ENCODE results near the gene PTGFRN.
"Not testable (repeated sequence)": the region's sequence is repeated elsewhere in the genome, so short reads cannot be mapped to it uniquely, and the experiment has no call there.

Gene PTGFRN

GRCh38 chr1:116923421-116923820, 13.7 kb downstream of the PTGFRN start:
- peaks cover 11 to 29% of the 10 kb centered on the region in 2 donors for H3K4me1 ChIP-seq (ENCODE audit: control insufficient read depth in 2 of 2, insufficient read depth in 2 of 2, low read length in 2 of 2)
- H3K4me3 ChIP-seq (ENCODE audit: low read length in 2 of 2) = no peak overlapping the region
- no peaks in the 10 kb centered on the region for H3K9me3 ChIP-seq (ENCODE audit: control insufficient read depth in 2 of 2, low read length in 2 of 2)
- no peak overlapping the region for H3K9ac ChIP-seq (ENCODE audit: low read depth in 1 of 2, low read length in 2 of 2)
- H3K27ac ChIP-seq (ENCODE audit: low read depth in 2 of 2, low read length in 2 of 2) = no peak overlapping the region
- no peaks in the 10 kb centered on the region for H3K36me3 ChIP-seq (ENCODE audit: control insufficient read depth in 2 of 2, insufficient read depth in 2 of 2, low read length in 2 of 2)
- no peaks in the 10 kb centered on the region for H3K27me3 ChIP-seq (ENCODE audit: control insufficient read depth in 2 of 2, insufficient read depth in 2 of 2, low read length in 2 of 2)

GRCh38 chr1:116927049-116927798, 17.5 kb downstream of the PTGFRN start:
- Histone ChIP-seq H3K4me3 (ENCODE audit: low read length in 2 of 2) (no peak overlapping the region), H3K9ac (ENCODE audit: low read depth in 1 of 2, low read length in 2 of 2) (no peak overlapping the region), H3K27me3 (ENCODE audit: control insufficient read depth in 2 of 2, insufficient read depth in 2 of 2, low read length in 2 of 2) (no peaks in the 10 kb centered on the region), H3K36me3 (ENCODE audit: control insufficient read depth in 2 of 2, insufficient read depth in 2 of 2, low read length in 2 of 2) (no peaks in the 10 kb centered on the region), H3K9me3 (ENCODE audit: control insufficient read depth in 2 of 2, low read length in 2 of 2) (no peaks in the 10 kb centered on the region), H3K27ac (ENCODE audit: low read depth in 2 of 2, low read length in 2 of 2) (peak overlapping the region in 1 of 2 donors; percentile 32), H3K4me1 (ENCODE audit: control insufficient read depth in 2 of 2, insufficient read depth in 2 of 2, low read length in 2 of 2) (peaks cover 0 to 2% of the 10 kb centered on the region in 2 donors)

GRCh38 chr1:116929961-116930592, 20.4 kb downstream of the PTGFRN start:
- no peak overlapping the region for H3K27ac ChIP-seq (ENCODE audit: low read depth in 2 of 2, low read length in 2 of 2)
- no peaks in the 10 kb centered on the region for H3K27me3 ChIP-seq (ENCODE audit: control insufficient read depth in 2 of 2, insufficient read depth in 2 of 2, low read length in 2 of 2)
- H3K9me3 ChIP-seq (ENCODE audit: control insufficient read depth in 2 of 2, low read length in 2 of 2) = no peaks in the 10 kb centered on the region
- H3K4me3 ChIP-seq (ENCODE audit: low read length in 2 of 2) = no peak overlapping the region
- H3K9ac ChIP-seq (ENCODE audit: low read depth in 1 of 2, low read length in 2 of 2) = no peak overlapping the region
- H3K36me3 ChIP-seq (ENCODE audit: control insufficient read depth in 2 of 2, insufficient read depth in 2 of 2, low read length in 2 of 2) = no peaks in the 10 kb centered on the region
- H3K4me1 ChIP-seq (ENCODE audit: control insufficient read depth in 2 of 2, insufficient read depth in 2 of 2, low read length in 2 of 2) = peaks cover 0 to 2% of the 10 kb centered on the region in 2 donors

GRCh38 chr1:116931016-116931918, 21.6 kb downstream of the PTGFRN start:
- no peaks in the 10 kb centered on the region for H3K9me3 ChIP-seq (ENCODE audit: control insufficient read depth in 2 of 2, low read length in 2 of 2)
- no peak overlapping the region for H3K4me3 ChIP-seq (ENCODE audit: low read length in 2 of 2)
- H3K36me3 ChIP-seq (ENCODE audit: control insufficient read depth in 2 of 2, insufficient read depth in 2 of 2, low read length in 2 of 2) = no peaks in the 10 kb centered on the region
- no peak overlapping the region for H3K27ac ChIP-seq (ENCODE audit: low read depth in 2 of 2, low read length in 2 of 2)
- no peak overlapping the region for H3K9ac ChIP-seq (ENCODE audit: low read depth in 1 of 2, low read length in 2 of 2)
- H3K27me3 ChIP-seq (ENCODE audit: control insufficient read depth in 2 of 2, insufficient read depth in 2 of 2, low read length in 2 of 2) = no peaks in the 10 kb centered on the region
- no peaks in the 10 kb centered on the region for H3K4me1 ChIP-seq (ENCODE audit: control insufficient read depth in 2 of 2, insufficient read depth in 2 of 2, low read length in 2 of 2)

GRCh38 chr1:116933606-116934515, 24.1 kb downstream of the PTGFRN start:
- no peak overlapping the region for H3K9ac ChIP-seq (ENCODE audit: low read depth in 1 of 2, low read length in 2 of 2)
- no peaks in the 10 kb centered on the region for H3K36me3 ChIP-seq (ENCODE audit: control insufficient read depth in 2 of 2, insufficient read depth in 2 of 2, low read length in 2 of 2)
- peaks cover 0 to 1% of the 10 kb centered on the region in 2 donors for H3K4me1 ChIP-seq (ENCODE audit: control insufficient read depth in 2 of 2, insufficient read depth in 2 of 2, low read length in 2 of 2)
- no peak overlapping the region for H3K27ac ChIP-seq (ENCODE audit: low read depth in 2 of 2, low read length in 2 of 2)
- no peak overlapping the region for H3K4me3 ChIP-seq (ENCODE audit: low read length in 2 of 2)
- no peaks in the 10 kb centered on the region for H3K27me3 ChIP-seq (ENCODE audit: control insufficient read depth in 2 of 2, insufficient read depth in 2 of 2, low read length in 2 of 2)
- no peaks in the 10 kb centered on the region for H3K9me3 ChIP-seq (ENCODE audit: control insufficient read depth in 2 of 2, low read length in 2 of 2)

GRCh38 chr1:116934586-116935207, 25.0 kb downstream of the PTGFRN start:
- Histone ChIP-seq H3K4me3 (ENCODE audit: low read length in 2 of 2) (no peak overlapping the region), H3K27me3 (ENCODE audit: control insufficient read depth in 2 of 2, insufficient read depth in 2 of 2, low read length in 2 of 2) (no peaks in the 10 kb centered on the region), H3K27ac (ENCODE audit: low read depth in 2 of 2, low read length in 2 of 2) (no peak overlapping the region), H3K4me1 (ENCODE audit: control insufficient read depth in 2 of 2, insufficient read depth in 2 of 2, low read length in 2 of 2) (peaks cover 0 to 7% of the 10 kb centered on the region in 2 donors), H3K36me3 (ENCODE audit: control insufficient read depth in 2 of 2, insufficient read depth in 2 of 2, low read length in 2 of 2) (no peaks in the 10 kb centered on the region), H3K9ac (ENCODE audit: low read depth in 1 of 2, low read length in 2 of 2) (no peak overlapping the region), H3K9me3 (ENCODE audit: control insufficient read depth in 2 of 2, low read length in 2 of 2) (no peaks in the 10 kb centered on the region)

- Histone ChIP-seq H3K9ac (ENCODE audit: low read depth in 1 of 2, low read length in 2 of 2) (no peak overlapping the region), H3K9me3 (ENCODE audit: control insufficient read depth in 2 of 2, low read length in 2 of 2) (no peaks in the 10 kb centered on the region), H3K4me3 (ENCODE audit: low read length in 2 of 2) (no peak overlapping the region), H3K27ac (ENCODE audit: low read depth in 2 of 2, low read length in 2 of 2) (no peak overlapping the region), H3K36me3 (ENCODE audit: control insufficient read depth in 2 of 2, insufficient read depth in 2 of 2, low read length in 2 of 2) (peaks cover 3 to 11% of the 10 kb centered on the region in 2 donors), H3K4me1 (ENCODE audit: control insufficient read depth in 2 of 2, insufficient read depth in 2 of 2, low read length in 2 of 2) (peaks cover 2 to 13% of the 10 kb centered on the region in 2 donors), H3K27me3 (ENCODE audit: control insufficient read depth in 2 of 2, insufficient read depth in 2 of 2, low read length in 2 of 2) (no peaks in the 10 kb centered on the region)
Measured at GRCh38 chr1:116938216-116938615, 28.5 kb downstream of the PTGFRN start.

- H3K9ac ChIP-seq (ENCODE audit: low read depth in 1 of 2, low read length in 2 of 2); H3K4me3 ChIP-seq (ENCODE audit: low read length in 2 of 2); H3K27me3 ChIP-seq (ENCODE audit: control insufficient read depth in 2 of 2, insufficient read depth in 2 of 2, low read length in 2 of 2); H3K9me3 ChIP-seq (ENCODE audit: control insufficient read depth in 2 of 2, low read length in 2 of 2): not testable (repeated sequence)
- H3K4me1 ChIP-seq (ENCODE audit: control insufficient read depth in 2 of 2, insufficient read depth in 2 of 2, low read length in 2 of 2) = peaks cover 2 to 13% of the 10 kb centered on the region in 2 donors
- peak overlapping the region in 1 of 2 donors; percentile 4 for H3K27ac ChIP-seq (ENCODE audit: low read depth in 2 of 2, low read length in 2 of 2)
- H3K36me3 ChIP-seq (ENCODE audit: control insufficient read depth in 2 of 2, insufficient read depth in 2 of 2, low read length in 2 of 2) = peaks cover 6 to 15% of the 10 kb centered on the region in 2 donors
Measured at GRCh38 chr1:116939780-116940543, 30.2 kb downstream of the PTGFRN start.
